Activated T-helper 2 cell treated with anti-CD3 and anti-CD28 coated beads, Interferon-gamma antibody, Interleukin-2, Interleukin-4, amounts not matched to agents 10 μg/mL and 5 μg/mL and 100 μg/mL, durations not matched to agents 14 hours and 24 hours and 36 hours (primary cell): ENCODE data around the gene LTB. TPM values are rescaled to one million over a fixed set of nuclear protein-coding genes. Genes with fewer than 3 reads are reported as not detected.

Experiments
- DNase-seq: peaks from one replicate; pipeline ENCODE4 v3.0.0; 2021; ENCODE audit warnings: low spot score
- H3K27ac Mint-ChIP-seq: one replicate; pipeline ENCODE4 v1.8.0; 2021; ENCODE audit warnings: mixed read lengths
- H3K27me3 Mint-ChIP-seq: one replicate; pipeline ENCODE4 v1.8.0; 2021; ENCODE audit warnings: low read depth, mixed read lengths
- H3K36me3 Mint-ChIP-seq: one replicate; pipeline ENCODE4 v1.8.0; 2021; ENCODE audit warnings: low read depth, mixed read lengths
- H3K4me1 Mint-ChIP-seq: one replicate; pipeline ENCODE4 v1.8.0; 2021; ENCODE audit warnings: low read depth, mixed read lengths
- H3K4me3 Mint-ChIP-seq: one replicate; pipeline ENCODE4 v1.8.0; 2021; ENCODE audit warnings: low read depth, mild to moderate bottlenecking, moderate library complexity, mixed read lengths
- H3K9me3 Mint-ChIP-seq: one replicate; pipeline ENCODE4 v1.8.0; 2021; ENCODE audit warnings: mixed read lengths
- intact Hi-C: fragments of 100-400 bp; cut with micrococcal nuclease; formaldehyde crosslinking; loops from one replicate; pipeline ENCODE4 v1.15.1; 2023
- total RNA-seq: library from RNA; stranded (reverse); gene quantifications from 2 replicates; pipeline ENCODE4 v1.2.3, GENCODE V29; 2022

Gene LTB, protein sequence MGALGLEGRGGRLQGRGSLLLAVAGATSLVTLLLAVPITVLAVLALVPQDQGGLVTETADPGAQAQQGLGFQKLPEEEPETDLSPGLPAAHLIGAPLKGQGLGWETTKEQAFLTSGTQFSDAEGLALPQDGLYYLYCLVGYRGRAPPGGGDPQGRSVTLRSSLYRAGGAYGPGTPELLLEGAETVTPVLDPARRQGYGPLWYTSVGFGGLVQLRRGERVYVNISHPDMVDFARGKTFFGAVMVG
- total RNA-seq, result 16.3 and 16.6 TPM in 2 replicates

DNA sequence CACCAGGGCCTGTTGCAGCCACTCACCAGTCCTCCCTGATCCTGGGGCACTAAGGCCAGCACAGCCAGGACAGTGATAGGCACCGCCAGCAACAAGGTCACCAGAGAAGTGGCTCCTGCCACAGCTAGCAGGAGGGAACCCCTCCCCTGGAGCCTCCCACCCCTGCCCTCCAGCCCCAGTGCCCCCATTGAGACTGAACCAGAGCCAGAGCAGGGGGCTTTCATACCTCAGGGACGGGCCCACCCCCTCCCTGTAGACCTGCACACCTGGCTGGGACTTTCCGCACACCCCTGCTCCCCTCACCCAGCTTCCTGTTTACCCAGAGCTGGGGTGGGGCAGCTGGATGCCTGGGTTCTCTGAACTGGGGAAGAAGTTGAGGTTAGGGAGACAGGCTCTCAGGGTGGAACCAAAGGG lies at the start of gene LTB:
TSS of gene LTB (minus strand) at position 195 of the 414 bp plus-strand sequence. CDS start at position 188, 7 bp downstream.
- H3K4me3 Mint-ChIP-seq, result peak within 1 kb of the TSS; percentile 97
- peaks cover 58% of the 10 kb centered on the region for H3K4me1 Mint-ChIP-seq
- H3K36me3 Mint-ChIP-seq, result peaks cover 29% of the 10 kb centered on the region
- peak within 1 kb of the TSS; percentile 89 for H3K27ac Mint-ChIP-seq
- no peaks in the 10 kb centered on the region for H3K27me3 Mint-ChIP-seq
- intact Hi-C loops, result no loop called here
- no peaks in the 10 kb centered on the region for H3K9me3 Mint-ChIP-seq
- DNase-seq, result no peak

DNA sequence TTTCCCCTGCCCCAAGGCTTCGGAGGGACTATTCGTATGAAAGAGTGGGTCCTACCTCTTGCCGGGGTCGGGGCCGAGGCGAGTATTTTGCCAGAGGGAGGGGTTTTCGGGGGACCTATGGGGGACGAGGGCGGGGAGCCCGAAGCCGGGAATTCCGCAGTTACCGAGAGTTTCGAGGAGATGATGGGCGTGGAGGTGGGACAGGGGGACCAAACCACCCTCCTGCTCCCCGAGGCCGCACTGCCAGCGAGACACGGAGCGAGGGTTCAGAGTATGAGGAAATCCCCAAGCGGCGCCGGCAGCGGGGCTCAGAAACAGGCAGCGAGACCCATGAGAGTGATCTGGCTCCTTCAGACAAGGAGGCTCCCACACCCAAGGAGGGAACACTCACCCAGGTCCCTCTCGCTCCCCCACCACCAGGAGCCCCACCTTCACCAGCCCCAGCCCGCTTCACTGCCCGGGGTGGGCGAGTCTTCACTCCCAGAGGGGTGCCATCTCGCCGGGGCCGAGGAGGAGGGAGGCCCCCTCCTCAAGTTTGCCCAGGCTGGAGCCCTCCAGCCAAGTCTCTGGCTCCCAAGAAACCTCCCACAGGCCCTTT lies 49.6 kb upstream of the LTB start:
- Mint-ChIP-seq H3K36me3 (peaks cover 94% of the 10 kb centered on the region), H3K27ac (no peak overlapping the region), H3K4me3 (no peak overlapping the region), H3K9me3 (no peaks in the 10 kb centered on the region), H3K4me1 (peaks cover 4% of the 10 kb centered on the region), H3K27me3 (no peaks in the 10 kb centered on the region)
- intact Hi-C loops, result no loop called here
- no peak for DNase-seq

DNA sequence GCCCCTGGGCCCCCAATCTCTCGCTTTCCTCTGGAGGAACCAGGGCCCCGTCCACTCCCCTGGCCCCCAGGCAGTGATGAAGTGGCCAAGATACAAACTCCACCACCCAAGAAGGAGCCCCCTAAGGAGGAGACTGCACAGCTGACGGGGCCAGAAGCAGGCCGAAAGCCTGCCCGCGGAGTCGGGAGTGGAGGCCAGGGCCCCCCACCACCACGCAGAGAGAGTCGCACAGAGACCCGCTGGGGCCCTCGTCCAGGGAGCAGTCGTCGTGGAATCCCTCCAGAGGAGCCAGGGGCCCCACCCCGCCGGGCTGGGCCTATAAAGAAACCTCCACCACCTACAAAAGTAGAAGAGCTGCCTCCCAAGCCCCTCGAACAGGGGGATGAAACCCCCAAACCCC lies 49.0 kb upstream of the LTB start:
- no peak for DNase-seq
- Mint-ChIP-seq H3K27me3 (no peaks in the 10 kb centered on the region), H3K9me3 (no peaks in the 10 kb centered on the region), H3K36me3 (peaks cover 94% of the 10 kb centered on the region), H3K27ac (no peak overlapping the region), H3K4me3 (no peak overlapping the region), H3K4me1 (peaks cover 7% of the 10 kb centered on the region)
- intact Hi-C loops, result no loop called here

DNA sequence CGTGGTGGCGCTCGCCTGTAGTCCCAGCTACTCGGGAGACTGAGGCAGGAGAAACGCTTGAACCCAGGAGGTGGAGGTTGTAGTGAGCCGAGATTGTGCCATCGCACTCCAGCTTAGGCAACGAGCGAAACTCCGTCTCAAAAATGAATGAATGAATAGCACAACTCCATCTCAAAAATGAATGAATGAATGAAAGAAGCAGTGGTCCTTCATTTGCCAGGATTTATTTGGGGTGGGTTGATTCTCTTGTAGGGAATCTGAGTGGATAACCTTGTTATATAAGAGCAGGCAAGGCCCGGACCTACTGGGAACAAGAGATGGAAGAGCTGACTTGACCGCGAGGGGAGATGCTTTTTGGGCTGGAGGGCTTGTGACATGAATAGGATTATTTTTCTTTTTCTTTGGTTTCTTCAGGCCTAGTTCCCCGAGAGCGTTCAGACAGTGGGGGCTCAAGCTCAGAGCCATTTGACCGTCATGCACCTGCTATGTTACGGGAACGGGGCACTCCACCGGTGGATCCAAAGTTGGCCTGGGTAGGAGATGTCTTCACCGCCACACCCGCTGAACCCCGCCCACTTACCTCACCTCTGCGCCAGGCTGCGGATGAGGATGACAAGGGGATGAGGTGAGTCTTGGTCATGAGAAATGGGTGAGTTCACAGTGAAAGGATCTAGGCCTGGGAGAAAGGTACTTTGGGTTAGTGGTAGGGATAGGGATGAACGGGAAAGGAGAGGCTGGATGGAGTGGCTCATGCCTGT lies 48.1 kb upstream of the LTB start:
- Mint-ChIP-seq H3K27me3 (no peaks in the 10 kb centered on the region), H3K27ac (no peak overlapping the region), H3K4me3 (no peak overlapping the region), H3K4me1 (peaks cover 7% of the 10 kb centered on the region), H3K9me3 (no peaks in the 10 kb centered on the region), H3K36me3 (peaks cover 94% of the 10 kb centered on the region)
- no peak for DNase-seq
- intact Hi-C loops, result no loop called here

DNA sequence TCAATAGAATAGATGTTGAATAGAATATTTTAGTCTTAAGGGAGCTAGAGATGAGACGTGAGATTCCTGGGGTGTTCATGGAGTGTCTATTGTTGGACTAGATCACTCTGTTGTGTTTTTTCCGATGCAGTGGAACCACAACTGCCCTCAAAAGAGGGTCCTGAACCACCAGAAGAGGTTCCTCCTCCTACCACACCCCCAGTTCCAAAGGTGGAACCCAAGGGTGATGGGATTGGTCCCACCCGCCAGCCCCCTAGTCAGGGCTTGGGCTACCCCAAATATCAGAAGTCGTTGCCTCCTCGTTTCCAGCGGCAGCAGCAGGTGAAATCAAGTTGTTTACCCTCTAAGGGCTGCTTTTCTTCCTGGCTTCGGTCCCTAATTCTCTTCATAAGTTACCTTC lies 46.8 kb upstream of the LTB start:
- no peak overlapping the region for H3K27ac Mint-ChIP-seq
- H3K36me3 Mint-ChIP-seq, result peaks cover 92% of the 10 kb centered on the region
- intact Hi-C loops, result no loop called here
- H3K27me3 Mint-ChIP-seq, result no peaks in the 10 kb centered on the region
- no peak for DNase-seq
- H3K9me3 Mint-ChIP-seq, result no peaks in the 10 kb centered on the region
- H3K4me3 Mint-ChIP-seq, result no peak overlapping the region
- peaks cover 7% of the 10 kb centered on the region for H3K4me1 Mint-ChIP-seq

DNA sequence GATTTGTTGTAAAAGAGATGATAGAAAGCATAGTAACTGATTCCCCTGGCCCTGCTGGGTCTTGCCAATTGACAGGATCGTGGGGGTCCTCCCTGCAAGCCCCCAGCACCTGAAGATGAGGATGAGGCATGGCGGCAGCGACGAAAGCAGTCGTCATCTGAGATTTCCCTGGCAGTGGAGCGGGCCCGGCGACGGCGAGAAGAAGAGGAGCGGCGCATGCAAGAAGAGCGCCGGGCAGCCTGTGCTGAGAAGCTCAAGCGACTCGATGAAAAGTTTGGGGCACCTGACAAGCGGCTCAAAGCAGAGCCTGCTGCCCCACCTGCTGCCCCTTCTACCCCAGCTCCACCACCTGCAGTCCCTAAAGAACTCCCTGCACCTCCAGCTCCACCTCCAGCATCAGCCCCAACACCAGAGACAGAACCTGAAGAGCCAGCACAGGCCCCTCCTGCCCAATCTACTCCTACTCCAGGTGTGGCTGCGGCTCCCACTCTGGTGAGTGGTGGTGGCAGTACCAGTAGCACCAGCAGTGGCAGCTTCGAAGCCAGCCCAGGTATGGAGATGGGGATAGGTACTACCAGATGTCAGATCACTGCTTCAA lies 45.6 kb upstream of the LTB start:
- H3K4me1 Mint-ChIP-seq, result peaks cover 10% of the 10 kb centered on the region
- no peak for DNase-seq
- no peaks in the 10 kb centered on the region for H3K27me3 Mint-ChIP-seq
- no peak overlapping the region for H3K27ac Mint-ChIP-seq
- H3K4me3 Mint-ChIP-seq, result no peak overlapping the region
- intact Hi-C loops, result no loop called here
- no peaks in the 10 kb centered on the region for H3K9me3 Mint-ChIP-seq
- peaks cover 91% of the 10 kb centered on the region for H3K36me3 Mint-ChIP-seq

DNA sequence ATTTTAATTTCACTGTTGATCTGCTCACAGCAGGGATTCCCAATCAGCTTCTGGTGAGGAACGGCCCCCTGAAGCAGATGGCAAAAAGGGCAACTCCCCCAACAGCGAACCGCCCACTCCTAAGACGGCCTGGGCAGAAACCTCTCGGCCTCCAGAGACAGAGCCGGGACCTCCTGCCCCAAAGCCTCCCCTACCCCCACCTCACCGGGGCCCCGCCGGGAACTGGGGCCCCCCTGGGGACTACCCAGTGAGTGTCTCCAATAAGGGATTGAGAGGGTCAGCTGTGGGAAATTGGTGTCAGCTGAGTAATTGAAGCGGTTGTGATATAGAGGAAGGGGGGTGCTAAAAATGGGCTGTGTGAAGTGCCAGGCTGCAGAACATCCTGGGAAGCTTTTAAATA lies 44.7 kb upstream of the LTB start:
- Mint-ChIP-seq H3K27ac (no peak overlapping the region), H3K27me3 (no peaks in the 10 kb centered on the region), H3K4me1 (peaks cover 19% of the 10 kb centered on the region), H3K36me3 (peaks cover 93% of the 10 kb centered on the region), H3K4me3 (no peak overlapping the region), H3K9me3 (no peaks in the 10 kb centered on the region)
- no peak for DNase-seq
- intact Hi-C loops, result no loop called here

DNA sequence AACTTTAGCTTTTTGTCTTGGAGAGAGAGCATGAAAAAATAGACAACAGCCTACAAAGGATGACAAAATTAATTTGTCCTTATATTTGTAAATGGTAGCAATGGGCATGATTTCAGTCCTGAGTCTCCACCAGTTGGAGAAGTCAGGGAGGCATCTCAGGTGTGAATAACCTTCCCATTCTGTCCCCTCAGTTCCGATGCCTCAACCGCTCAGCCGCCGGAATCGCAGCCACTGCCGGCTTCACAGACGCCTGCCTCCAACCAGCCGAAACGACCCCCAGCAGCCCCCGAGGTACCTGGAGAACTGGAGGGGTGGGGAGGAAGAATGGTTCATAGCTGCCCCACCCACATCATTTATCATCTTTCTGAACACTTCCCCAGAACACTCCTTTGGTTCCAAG lies 41.8 kb upstream of the LTB start:
- DNase-seq, result no peak
- no peak overlapping the region for H3K4me3 Mint-ChIP-seq
- H3K27ac Mint-ChIP-seq, result no peak overlapping the region
- H3K36me3 Mint-ChIP-seq, result peaks cover 77% of the 10 kb centered on the region
- intact Hi-C loops, result no loop called here
- H3K4me1 Mint-ChIP-seq, result peaks cover 26% of the 10 kb centered on the region
- no peaks in the 10 kb centered on the region for H3K9me3 Mint-ChIP-seq
- no peaks in the 10 kb centered on the region for H3K27me3 Mint-ChIP-seq

DNA sequence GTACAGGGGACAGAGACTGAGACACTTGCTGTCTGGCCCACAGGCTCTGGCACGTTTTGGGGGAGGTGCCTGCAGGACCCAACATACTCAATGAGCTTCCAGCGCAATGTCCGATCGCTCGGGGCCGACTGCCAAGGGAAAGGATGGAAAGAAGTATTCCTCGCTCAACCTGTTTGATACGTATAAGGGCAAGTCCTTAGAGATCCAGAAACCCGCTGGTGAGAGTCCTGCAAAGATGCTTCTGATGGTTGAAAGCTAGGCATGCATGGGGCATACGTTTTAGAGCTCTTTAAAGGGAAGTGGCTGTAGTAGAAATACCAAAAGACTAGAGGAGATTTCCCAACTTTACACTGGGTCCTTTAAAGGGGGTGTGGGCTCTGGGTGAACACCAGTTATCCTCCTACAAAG lies 40.5 kb upstream of the LTB start:
- Mint-ChIP-seq H3K4me1 (peaks cover 26% of the 10 kb centered on the region), H3K27ac (peak overlapping the region; percentile 93), H3K27me3 (no peaks in the 10 kb centered on the region), H3K9me3 (no peaks in the 10 kb centered on the region), H3K4me3 (peak overlapping the region; percentile 94), H3K36me3 (peaks cover 66% of the 10 kb centered on the region)
- intact Hi-C loops, result no loop called here
- no peak for DNase-seq

DNA sequence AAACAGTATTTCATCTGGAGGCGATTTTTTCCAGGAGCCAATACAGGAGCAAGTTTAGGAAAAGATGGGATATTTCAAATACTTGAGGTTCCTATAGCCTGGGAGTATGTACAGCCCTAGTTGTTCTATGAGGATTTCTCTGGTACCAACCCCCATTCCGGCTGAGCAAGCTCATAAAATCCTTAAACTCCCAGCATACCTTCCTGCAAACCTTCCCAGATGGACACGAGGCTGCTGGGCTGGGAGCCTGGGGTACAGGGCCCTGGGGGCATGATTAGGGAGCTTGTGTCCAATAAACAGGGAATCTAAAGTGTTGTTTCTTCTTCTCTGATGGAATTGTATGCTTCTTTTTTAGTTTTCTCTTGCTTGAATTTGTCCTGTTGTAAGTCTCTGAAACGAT lies 39.8 kb upstream of the LTB start:
- peaks cover 59% of the 10 kb centered on the region for H3K36me3 Mint-ChIP-seq
- H3K9me3 Mint-ChIP-seq, result no peaks in the 10 kb centered on the region
- intact Hi-C loops, result loop anchor here (2.0 kb wide), 1 partner anchor 117 kb away; no protein-coding TSS in a partner anchor

DNA sequence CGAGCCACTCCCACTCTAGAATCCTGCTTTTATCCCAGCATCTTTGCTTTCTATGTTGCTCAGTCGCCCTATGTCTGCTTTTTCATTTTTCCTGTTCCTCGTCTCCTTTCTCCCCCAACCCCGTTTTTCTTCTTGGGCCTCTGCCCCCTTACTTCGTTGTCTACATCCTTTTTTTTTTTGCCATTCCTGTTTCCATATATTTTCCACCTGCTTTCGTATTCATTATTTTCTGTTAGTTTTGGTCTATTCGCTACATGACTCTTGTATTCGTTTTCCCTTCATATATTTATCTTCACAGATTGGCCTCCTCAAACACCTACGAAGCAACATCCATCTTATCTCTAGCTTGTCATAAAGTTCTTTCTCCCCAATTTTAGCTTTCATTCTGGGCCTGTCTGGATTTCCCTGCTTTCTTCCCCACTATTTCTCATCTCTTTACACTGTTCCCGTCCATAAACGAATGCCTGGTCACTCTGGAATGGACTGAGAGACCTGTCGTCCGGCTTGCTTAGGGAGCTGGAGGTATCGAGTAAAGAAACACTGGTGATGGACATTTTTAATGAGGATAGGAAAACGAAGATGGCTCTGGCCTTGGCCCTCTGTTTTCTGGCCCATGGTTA lies 39.2 kb upstream of the LTB start:
- Mint-ChIP-seq H3K4me3 (peak overlapping the region; percentile 94), H3K27ac (peak overlapping the region; percentile 93), H3K9me3 (no peaks in the 10 kb centered on the region), H3K36me3 (peaks cover 58% of the 10 kb centered on the region), H3K27me3 (no peaks in the 10 kb centered on the region), H3K4me1 (peaks cover 25% of the 10 kb centered on the region)
- intact Hi-C loops, result loop anchor here (2.0 kb wide), 1 partner anchor 117 kb away; no protein-coding TSS in a partner anchor
- DNase-seq, result no peak

More for the DNA sequence above, 39.8 kb upstream of the LTB start:
- peak overlapping the region; percentile 93 for H3K27ac Mint-ChIP-seq
- no peaks in the 10 kb centered on the region for H3K27me3 Mint-ChIP-seq
- no peak for DNase-seq
- peaks cover 22% of the 10 kb centered on the region for H3K4me1 Mint-ChIP-seq
- peak overlapping the region; percentile 94 for H3K4me3 Mint-ChIP-seq

DNA sequence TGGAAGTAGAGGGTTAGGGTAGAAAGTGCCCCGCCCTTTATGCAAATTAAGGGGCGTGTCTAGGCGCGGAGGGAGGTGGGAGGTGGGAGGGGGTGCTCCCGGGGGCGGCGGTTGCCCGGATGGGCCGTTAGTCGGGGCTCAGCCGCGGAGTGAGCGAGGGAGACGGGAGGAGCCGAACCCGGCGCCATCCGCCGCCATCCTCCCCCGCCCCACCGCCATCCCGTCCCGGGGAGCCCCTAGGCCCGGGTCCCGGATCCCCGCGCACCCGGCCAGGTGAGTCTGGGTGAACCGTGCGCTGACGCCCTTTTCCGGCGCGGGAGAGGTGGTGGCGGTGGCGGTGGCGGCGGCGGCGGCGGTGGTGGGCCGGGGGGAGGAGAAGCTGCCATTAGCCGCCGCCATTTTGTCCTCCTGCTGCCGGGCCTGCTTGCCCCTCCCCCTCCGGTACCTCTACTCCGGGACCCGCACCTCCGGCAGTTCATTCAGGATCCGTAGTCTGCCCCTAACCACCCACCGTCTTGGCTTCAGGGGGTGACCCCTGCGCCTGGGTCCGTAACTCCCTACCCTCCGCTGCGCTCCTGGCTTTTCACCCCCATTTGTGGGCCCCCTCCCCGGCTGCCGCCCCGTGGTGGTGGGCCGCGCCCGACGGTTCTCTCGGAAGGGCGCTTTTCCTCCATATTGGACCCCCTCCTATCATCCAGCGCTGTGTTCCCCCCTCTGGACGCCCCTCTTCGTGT lies 38.5 kb upstream of the LTB start, which contains the start of gene PRRC2A:
TSS of gene PRRC2A (plus strand) at position 130 of the 734 bp plus-strand sequence. CDS start 2,075 bp downstream, outside the sequence.
- Mint-ChIP-seq H3K9me3 (no peaks in the 10 kb centered on the region), H3K4me3 (peak within 1 kb of the TSS; percentile 94), H3K27ac (peak within 1 kb of the TSS; percentile 94), H3K4me1 (peaks cover 32% of the 10 kb centered on the region), H3K36me3 (peaks cover 51% of the 10 kb centered on the region), H3K27me3 (no peaks in the 10 kb centered on the region)
- DNase-seq, result no peak
- intact Hi-C loops, result loop anchor here (1.0 to 2.0 kb wide), 6 partner anchors 32 to 243 kb away; partner anchors contain the start of genes BAG6, DDX39B and NFKBIL1
